WTC11 (cell line): ENCODE results near the gene OSBPL10. TPM values are rescaled to one million over a fixed set of nuclear protein-coding genes. Genes with fewer than 3 reads are reported as not detected.
A peak's percentile ranks its signal among the peaks of the same experiment; 100 is the strongest.

Experiments
- ATAC-seq: fragments of 200-7000 bp; cut with Tn5 transposase; 2 replicates; pipeline ENCODE4 v1.10.0; 2021; ENCODE audit warnings: mild to moderate bottlenecking, moderate library complexity
- CTCF ChIA-PET: fragments of 300-600 bp; sonication (Branson Sonifier 250); formaldehyde crosslinking; loops from one replicate; lab custom pipeline; 2021; ENCODE audit warnings: antibody characterized with exemption; lab: Charles Lee
- POLR2A ChIA-PET: fragments of 350-600 bp; sonication (Branson Sonifier 250); formaldehyde crosslinking; loops from one replicate; lab custom pipeline; 2021; ENCODE audit warnings: antibody characterized with exemption; lab: Charles Lee
- DNase-seq: peaks from one replicate; pipeline ENCODE4 v3.0.0; 2021; ENCODE audit warnings: low spot score
- H3K27ac Mint-ChIP-seq: 2 replicates; pipeline ENCODE4 v1.8.0; 2021; ENCODE audit warnings: mixed read lengths
- H3K27me3 Mint-ChIP-seq: 2 replicates; pipeline ENCODE4 v1.8.0; 2021; ENCODE audit warnings: low read depth, mild to moderate bottlenecking, moderate library complexity, mixed read lengths
- H3K36me3 Mint-ChIP-seq: 2 replicates; pipeline ENCODE4 v1.8.0; 2021; ENCODE audit warnings: mixed read lengths
- H3K4me1 Mint-ChIP-seq: 2 replicates; pipeline ENCODE4 v1.8.0; 2022; ENCODE audit warnings: mixed read lengths
- H3K4me3 Mint-ChIP-seq: 2 replicates; pipeline ENCODE4 v1.8.0; 2021; ENCODE audit warnings: mild to moderate bottlenecking, moderate library complexity, mixed read lengths
- H3K9me3 Mint-ChIP-seq: 2 replicates; pipeline ENCODE4 v1.8.0; 2021; ENCODE audit warnings: mixed read lengths
- ATF1 ChIP-seq: sonication (generic); formaldehyde crosslinking; IDR thresholded peaks from 2 replicates; pipeline ENCODE4 v1.8.1; 2023; ENCODE audit warnings: mild to moderate bottlenecking, moderate library complexity, missing genetic modification reagents
- FOXJ3 ChIP-seq: sonication (generic); formaldehyde crosslinking; IDR thresholded peaks from 2 replicates; pipeline ENCODE4 v1.9.0; 2021; ENCODE audit warnings: missing genetic modification reagents, mild to moderate bottlenecking, borderline replicate concordance
- FOXP1 ChIP-seq: sonication (generic); formaldehyde crosslinking; IDR thresholded peaks from 2 replicates; pipeline ENCODE4 v1.8.0; 2022; ENCODE audit warnings: missing genetic modification reagents, mild to moderate bottlenecking, moderate library complexity, borderline replicate concordance
- IRF2 ChIP-seq: sonication (generic); formaldehyde crosslinking; IDR thresholded peaks from 2 replicates; pipeline ENCODE4 v1.8.0; 2022; ENCODE audit warnings: low read depth, missing genetic modification reagents, borderline replicate concordance
- MAX ChIP-seq: sonication (generic); formaldehyde crosslinking; IDR thresholded peaks from 2 replicates; pipeline ENCODE4 v1.8.0; 2022; ENCODE audit warnings: mild to moderate bottlenecking, missing genetic modification reagents
- MXD4 ChIP-seq: fragments of 250-450 bp; sonication (Bioruptor Pico); IDR thresholded peaks from 2 replicates; pipeline ENCODE4 v1.8.0; 2021; ENCODE audit warnings: mild to moderate bottlenecking, moderate library complexity, borderline replicate concordance
- MYBL2 ChIP-seq: sonication (generic); formaldehyde crosslinking; IDR thresholded peaks from 2 replicates; pipeline ENCODE4 v1.8.1; 2023; ENCODE audit warnings: mild to moderate bottlenecking, moderate library complexity, missing genetic modification reagents
- NFE2L1 ChIP-seq: sonication (generic); formaldehyde crosslinking; IDR thresholded peaks from 2 replicates; pipeline ENCODE4 v1.8.1; 2023; ENCODE audit warnings: missing genetic modification reagents
- RELA ChIP-seq: sonication (generic); formaldehyde crosslinking; IDR thresholded peaks from 2 replicates; pipeline ENCODE4 v1.8.1; 2022; ENCODE audit warnings: missing genetic modification reagents, mild to moderate bottlenecking, borderline replicate concordance
- SMAD3 ChIP-seq: sonication (generic); formaldehyde crosslinking; IDR thresholded peaks from 2 replicates; pipeline ENCODE4 v1.8.0; 2022; ENCODE audit warnings: missing genetic modification reagents, mild to moderate bottlenecking, borderline replicate concordance
- SMAD4 ChIP-seq: sonication (generic); formaldehyde crosslinking; IDR thresholded peaks from 2 replicates; pipeline ENCODE4 v1.8.0; 2022; ENCODE audit warnings: mild to moderate bottlenecking, missing genetic modification reagents
- SOX15 ChIP-seq: fragments of 250-450 bp; sonication (Bioruptor Pico); IDR thresholded peaks from 2 replicates; pipeline ENCODE4 v1.9.0; 2021; ENCODE audit warnings: mild to moderate bottlenecking
- SP1 ChIP-seq: sonication (generic); formaldehyde crosslinking; conservative IDR thresholded peaks from 2 replicates; pipeline ENCODE4 v1.8.1; 2022; ENCODE audit warnings: missing genetic modification reagents
- TCF7 ChIP-seq: sonication (generic); formaldehyde crosslinking; IDR thresholded peaks from 2 replicates; pipeline ENCODE4 v1.8.0; 2022; ENCODE audit warnings: mild to moderate bottlenecking, low read depth, missing genetic modification reagents, moderate library complexity
- TEAD1 ChIP-seq: sonication (generic); formaldehyde crosslinking; IDR thresholded peaks from 2 replicates; pipeline ENCODE4 v1.8.0; 2022; ENCODE audit warnings: mild to moderate bottlenecking, missing genetic modification reagents
- TEAD4 ChIP-seq: sonication (generic); formaldehyde crosslinking; IDR thresholded peaks from 2 replicates; pipeline ENCODE4 v1.8.0; 2022; ENCODE audit warnings: mild to moderate bottlenecking, missing genetic modification reagents
- USF1 ChIP-seq: sonication (generic); formaldehyde crosslinking; IDR thresholded peaks from 2 replicates; pipeline ENCODE4 v1.8.0; 2022; ENCODE audit warnings: mild to moderate bottlenecking, missing genetic modification reagents
- ZNF138 ChIP-seq: sonication (generic); formaldehyde crosslinking; conservative IDR thresholded peaks from 2 replicates; pipeline ENCODE4 v1.8.1; 2022; ENCODE audit warnings: mild to moderate bottlenecking, moderate library complexity, missing genetic modification reagents
- ZNF671 ChIP-seq: fragments of 250-450 bp; sonication (Bioruptor Pico); IDR thresholded peaks from 2 replicates; pipeline ENCODE4 v1.8.0; 2021; ENCODE audit warnings: mild to moderate bottlenecking
- total RNA-seq: library from RNA; stranded (reverse); gene quantifications from 3 replicates; pipeline ENCODE4 v1.2.3, GENCODE V29; 2021
- TF ChIP-seq, protein P1 (sequence below): sonication (generic); formaldehyde crosslinking; IDR thresholded peaks from 2 replicates; pipeline ENCODE4 v1.8.1; 2022; ENCODE audit warnings: mild to moderate bottlenecking, moderate library complexity, missing genetic modification reagents
- TF ChIP-seq, protein P2 (sequence below): fragments of 250-450 bp; sonication (Bioruptor Pico); IDR thresholded peaks from 2 replicates; pipeline ENCODE4 v1.9.0; 2021; ENCODE audit warnings: mild to moderate bottlenecking, borderline replicate concordance
- TF ChIP-seq, protein P3 (sequence below): sonication (generic); formaldehyde crosslinking; IDR thresholded peaks from 2 replicates; pipeline ENCODE4 v1.8.0; 2023; ENCODE audit warnings: missing genetic modification reagents

OSBPL10 gene
- total RNA-seq, 1 experiment from 2014 or later, result 84.1 TPM

DNA sequence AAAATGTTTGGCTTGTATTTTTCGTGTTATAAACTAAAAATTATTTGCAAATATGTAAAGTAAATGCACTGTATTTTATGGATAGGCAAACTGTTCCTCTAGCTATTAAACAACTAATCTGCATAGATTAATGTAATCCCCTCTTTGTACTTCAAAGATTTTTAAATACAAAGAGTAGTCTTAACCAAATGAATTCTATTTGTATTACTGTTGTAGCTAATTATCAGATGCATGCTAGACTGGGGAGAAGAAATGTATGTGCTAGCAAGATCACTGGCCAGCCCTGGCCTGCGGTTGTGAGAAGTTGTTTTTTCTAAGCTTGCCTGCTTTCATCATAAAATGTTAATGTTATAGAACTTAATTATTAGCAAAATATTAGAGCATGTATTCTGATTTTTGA lies 355.7 kb downstream of the OSBPL10 start (continued):
- TF ChIP-seq, protein P1, sequence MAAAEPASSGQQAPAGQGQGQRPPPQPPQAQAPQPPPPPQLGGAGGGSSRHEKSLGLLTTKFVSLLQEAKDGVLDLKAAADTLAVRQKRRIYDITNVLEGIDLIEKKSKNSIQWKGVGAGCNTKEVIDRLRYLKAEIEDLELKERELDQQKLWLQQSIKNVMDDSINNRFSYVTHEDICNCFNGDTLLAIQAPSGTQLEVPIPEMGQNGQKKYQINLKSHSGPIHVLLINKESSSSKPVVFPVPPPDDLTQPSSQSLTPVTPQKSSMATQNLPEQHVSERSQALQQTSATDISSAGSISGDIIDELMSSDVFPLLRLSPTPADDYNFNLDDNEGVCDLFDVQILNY (CRISPR knock-in tag), result no peak
- TF ChIP-seq IRF2 (CRISPR knock-in tag) (no peak), RELA (CRISPR knock-in tag) (no peak), SMAD3 (CRISPR knock-in tag) (no peak), SOX15 (CRISPR knock-in tag) (no peak)

GRCh38 chr3:31624083-31624709 lies 356.9 kb downstream of the OSBPL10 start:
- TF ChIP-seq MXD4 (CRISPR knock-in tag) (no peak), ZNF138 (CRISPR knock-in tag) (no peak), MYBL2 (CRISPR knock-in tag) (no peak), ZNF671 (no peak), SP1 (no peak)
- TF ChIP-seq, protein P2, sequence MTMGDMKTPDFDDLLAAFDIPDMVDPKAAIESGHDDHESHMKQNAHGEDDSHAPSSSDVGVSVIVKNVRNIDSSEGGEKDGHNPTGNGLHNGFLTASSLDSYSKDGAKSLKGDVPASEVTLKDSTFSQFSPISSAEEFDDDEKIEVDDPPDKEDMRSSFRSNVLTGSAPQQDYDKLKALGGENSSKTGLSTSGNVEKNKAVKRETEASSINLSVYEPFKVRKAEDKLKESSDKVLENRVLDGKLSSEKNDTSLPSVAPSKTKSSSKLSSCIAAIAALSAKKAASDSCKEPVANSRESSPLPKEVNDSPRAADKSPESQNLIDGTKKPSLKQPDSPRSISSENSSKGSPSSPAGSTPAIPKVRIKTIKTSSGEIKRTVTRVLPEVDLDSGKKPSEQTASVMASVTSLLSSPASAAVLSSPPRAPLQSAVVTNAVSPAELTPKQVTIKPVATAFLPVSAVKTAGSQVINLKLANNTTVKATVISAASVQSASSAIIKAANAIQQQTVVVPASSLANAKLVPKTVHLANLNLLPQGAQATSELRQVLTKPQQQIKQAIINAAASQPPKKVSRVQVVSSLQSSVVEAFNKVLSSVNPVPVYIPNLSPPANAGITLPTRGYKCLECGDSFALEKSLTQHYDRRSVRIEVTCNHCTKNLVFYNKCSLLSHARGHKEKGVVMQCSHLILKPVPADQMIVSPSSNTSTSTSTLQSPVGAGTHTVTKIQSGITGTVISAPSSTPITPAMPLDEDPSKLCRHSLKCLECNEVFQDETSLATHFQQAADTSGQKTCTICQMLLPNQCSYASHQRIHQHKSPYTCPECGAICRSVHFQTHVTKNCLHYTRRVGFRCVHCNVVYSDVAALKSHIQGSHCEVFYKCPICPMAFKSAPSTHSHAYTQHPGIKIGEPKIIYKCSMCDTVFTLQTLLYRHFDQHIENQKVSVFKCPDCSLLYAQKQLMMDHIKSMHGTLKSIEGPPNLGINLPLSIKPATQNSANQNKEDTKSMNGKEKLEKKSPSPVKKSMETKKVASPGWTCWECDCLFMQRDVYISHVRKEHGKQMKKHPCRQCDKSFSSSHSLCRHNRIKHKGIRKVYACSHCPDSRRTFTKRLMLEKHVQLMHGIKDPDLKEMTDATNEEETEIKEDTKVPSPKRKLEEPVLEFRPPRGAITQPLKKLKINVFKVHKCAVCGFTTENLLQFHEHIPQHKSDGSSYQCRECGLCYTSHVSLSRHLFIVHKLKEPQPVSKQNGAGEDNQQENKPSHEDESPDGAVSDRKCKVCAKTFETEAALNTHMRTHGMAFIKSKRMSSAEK (CRISPR knock-in tag), result no peak
- ATAC-seq (peak; percentile 53; the same call in 1 of the 2 replicates), DNase-seq (no peak)
- Mint-ChIP-seq H3K27me3 (no peaks in the 10 kb centered on the region), H3K4me1 (peaks cover 28% of the 10 kb centered on the region), H3K9me3 (no peaks in the 10 kb centered on the region), H3K27ac (0 out of 2 replicates have a peak overlapping the region, but pooled peaks have one; percentile 71), H3K36me3 (peaks cover 22% of the 10 kb centered on the region), H3K4me3 (no peak overlapping the region)
- ChIA-PET CTCF (interaction anchor here (1.6 kb wide), 1 partner anchor 13 kb away, joined by 5 read pairs; no protein-coding TSS in a partner anchor), POLR2A (no interaction called here)

DNA sequence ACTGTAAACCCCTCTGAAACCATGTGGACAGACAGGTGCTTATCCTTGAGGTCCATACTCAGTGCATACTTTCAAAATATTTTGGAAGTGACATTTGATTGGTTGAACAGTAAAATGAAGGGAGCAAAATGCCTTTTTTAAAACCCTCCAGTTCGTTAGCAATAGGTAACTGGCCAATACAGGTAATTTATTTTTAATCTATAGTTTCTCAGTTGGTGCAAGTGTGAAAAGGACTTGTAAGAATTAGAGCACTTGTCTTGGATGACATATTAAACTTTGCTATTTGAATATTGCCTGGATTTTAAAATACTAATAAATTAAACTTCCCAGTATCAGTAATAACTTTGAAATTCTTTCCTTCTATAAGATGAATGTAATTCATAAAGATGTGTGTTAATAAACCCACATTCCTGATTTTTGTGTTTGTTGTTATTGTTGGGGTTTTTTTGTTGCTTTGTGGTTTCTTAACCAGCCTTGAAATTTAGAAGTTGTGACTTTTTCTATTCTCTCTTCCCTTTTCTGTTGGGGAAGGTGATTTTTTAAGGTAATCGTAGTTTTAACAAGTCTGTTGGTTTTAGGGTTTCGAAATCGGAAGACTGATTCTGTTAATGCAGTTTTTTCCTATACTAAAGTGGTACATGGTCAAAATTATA lies 358.3 kb downstream of the OSBPL10 start:
- ChIA-PET CTCF (no interaction called here), POLR2A (no interaction called here)
- H3K4me1 Mint-ChIP-seq, result peaks cover 28% of the 10 kb centered on the region
- ATAC-seq (no peak), DNase-seq (no peak)
- H3K4me3 Mint-ChIP-seq, result no peak overlapping the region
- TF ChIP-seq ZNF671 (no peak), MAX (CRISPR knock-in tag) (no peak), FOXP1 (CRISPR knock-in tag) (no peak), USF1 (no peak), SMAD4 (CRISPR knock-in tag) (no peak), ATF1 (CRISPR knock-in tag) (no peak), TEAD4 (CRISPR knock-in tag) (no peak), FOXJ3 (no peak), TEAD1 (CRISPR knock-in tag) (no peak), NFE2L1 (CRISPR knock-in tag) (no peak), TCF7 (no peak)
- TF ChIP-seq, protein P3, sequence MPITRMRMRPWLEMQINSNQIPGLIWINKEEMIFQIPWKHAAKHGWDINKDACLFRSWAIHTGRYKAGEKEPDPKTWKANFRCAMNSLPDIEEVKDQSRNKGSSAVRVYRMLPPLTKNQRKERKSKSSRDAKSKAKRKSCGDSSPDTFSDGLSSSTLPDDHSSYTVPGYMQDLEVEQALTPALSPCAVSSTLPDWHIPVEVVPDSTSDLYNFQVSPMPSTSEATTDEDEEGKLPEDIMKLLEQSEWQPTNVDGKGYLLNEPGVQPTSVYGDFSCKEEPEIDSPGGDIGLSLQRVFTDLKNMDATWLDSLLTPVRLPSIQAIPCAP (CRISPR knock-in tag), result no peak
- H3K27ac Mint-ChIP-seq, result no peak overlapping the region
- H3K27me3 Mint-ChIP-seq, result no peaks in the 10 kb centered on the region
- H3K9me3 Mint-ChIP-seq, result no peaks in the 10 kb centered on the region
- H3K36me3 Mint-ChIP-seq, result peaks cover 21% of the 10 kb centered on the region
